Immature natural killer cell (primary cell): ENCODE results near the gene GRM6. TPM values are rescaled to one million over a fixed set of nuclear protein-coding genes. Genes with fewer than 3 reads are reported as not detected.

ENCODE experiments used
- DNase-seq, 3 donors: peaks; one replicate each; pipeline ENCODE4 v3.0.0; 2022; ENCODE audit warnings: mixed read lengths in 1 of 3
- H3K27ac Mint-ChIP-seq, 6 donors: one replicate each; pipeline ENCODE4 v1.8.0; 2020; ENCODE audit warnings: mixed read lengths in 6 of 6, mild to moderate bottlenecking in 5 of 6, inconsistent platforms in 4 of 6, moderate library complexity in 3 of 6
- H3K27me3 Mint-ChIP-seq, 3 donors: one replicate each; pipeline ENCODE4 v1.8.0; 2020 to 2021; ENCODE audit warnings: low read depth in 3 of 3, mild to moderate bottlenecking in 3 of 3, mixed read lengths in 3 of 3, moderate library complexity in 3 of 3, inconsistent platforms in 1 of 3
- H3K36me3 Mint-ChIP-seq, 3 donors: one replicate each; pipeline ENCODE4 v1.8.0; 2020; ENCODE audit warnings: mixed read lengths in 3 of 3, inconsistent platforms in 2 of 3, mild to moderate bottlenecking in 2 of 3
- H3K4me1 Mint-ChIP-seq, 2 donors: one replicate each; pipeline ENCODE4 v1.8.0; 2020; ENCODE audit warnings: inconsistent platforms in 2 of 2, mild to moderate bottlenecking in 2 of 2, mixed read lengths in 2 of 2, moderate library complexity in 1 of 2
- H3K4me3 Mint-ChIP-seq, 5 donors: one replicate each; pipeline ENCODE4 v1.8.0; 2020; ENCODE audit warnings: mild to moderate bottlenecking in 5 of 5, mixed read lengths in 5 of 5, inconsistent platforms in 3 of 5, moderate library complexity in 3 of 5
- H3K9me3 Mint-ChIP-seq, 6 donors: one replicate each; pipeline ENCODE4 v1.8.0; 2020; ENCODE audit warnings: mild to moderate bottlenecking in 6 of 6, mixed read lengths in 6 of 6, inconsistent platforms in 4 of 6, moderate library complexity in 3 of 6
- polyA plus RNA-seq, 3 donors: library from polyadenylated mRNA; unstranded; fragments of 300-500 nt; fragmentation: Illumina TruSeq; gene quantifications; one replicate each; pipeline ENCODE4 v1.2.3, GENCODE V29; 2021

GRM6 gene
- polyA plus RNA-seq, 3 donors from 2014 or later = not detected

DNA sequence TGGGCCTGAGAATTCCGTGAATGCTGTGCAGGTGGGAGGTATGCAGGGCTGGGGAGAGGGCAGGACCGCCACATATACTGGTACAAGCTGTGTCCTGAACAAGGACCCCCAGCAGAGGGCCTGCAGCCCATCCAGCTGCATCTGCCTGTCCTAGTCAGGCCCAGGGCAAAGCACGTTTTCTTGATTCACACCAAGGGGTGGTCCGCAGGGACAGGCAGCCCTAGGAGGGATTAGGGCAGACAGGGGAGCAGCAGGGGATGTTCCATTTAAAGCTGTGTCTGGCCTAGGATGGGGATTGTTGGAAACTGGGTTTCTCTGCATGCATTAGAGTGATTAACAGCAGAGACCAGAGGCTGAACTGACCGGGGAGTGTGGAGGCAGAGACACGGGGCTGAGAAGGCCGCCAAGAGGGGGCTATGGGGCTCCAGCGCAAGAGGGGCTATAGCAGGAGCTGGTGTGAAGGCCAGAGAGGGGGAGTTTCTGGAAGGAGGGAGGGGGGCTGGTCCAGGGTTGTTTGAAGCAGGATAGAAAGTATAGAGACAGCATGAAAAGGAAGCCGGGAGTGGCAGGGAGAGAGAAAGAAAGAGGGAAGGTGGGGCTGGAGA lies 2.7 kb downstream of the GRM6 start:
- no peak for DNase-seq
- Mint-ChIP-seq H3K27ac (no peak overlapping the region), H3K9me3 (peaks cover 0 to 4% (median 2%) of the 10 kb centered on the region in 6 donors), H3K4me1 (no peaks in the 10 kb centered on the region), H3K4me3 (no peak overlapping the region), H3K27me3 (peaks cover 6 to 7% (median 6%) of the 10 kb centered on the region in 3 donors), H3K36me3 (peaks cover 0 to 4% (median 0%) of the 10 kb centered on the region in 3 donors)

GRCh38 chr5:178991190-178992145 lies 3.7 kb downstream of the GRM6 start:
- Mint-ChIP-seq H3K9me3 (peaks cover 0 to 4% (median 2%) of the 10 kb centered on the region in 6 donors), H3K36me3 (peaks cover 0 to 4% (median 0%) of the 10 kb centered on the region in 3 donors), H3K4me3 (no peak overlapping the region), H3K4me1 (no peaks in the 10 kb centered on the region), H3K27me3 (peaks cover 4 to 5% (median 4%) of the 10 kb centered on the region in 3 donors), H3K27ac (no peak overlapping the region)
- DNase-seq = no peak

GRCh38 chr5:178990491-178990890 lies 4.6 kb downstream of the GRM6 start:
- Mint-ChIP-seq H3K9me3 (peaks cover 0 to 4% (median 2%) of the 10 kb centered on the region in 6 donors), H3K27me3 (peaks cover 3 to 5% (median 3%) of the 10 kb centered on the region in 3 donors), H3K27ac (no peak overlapping the region), H3K4me1 (no peaks in the 10 kb centered on the region), H3K36me3 (peaks cover 0 to 3% (median 0%) of the 10 kb centered on the region in 3 donors), H3K4me3 (no peak overlapping the region)
- DNase-seq = no peak

DNA sequence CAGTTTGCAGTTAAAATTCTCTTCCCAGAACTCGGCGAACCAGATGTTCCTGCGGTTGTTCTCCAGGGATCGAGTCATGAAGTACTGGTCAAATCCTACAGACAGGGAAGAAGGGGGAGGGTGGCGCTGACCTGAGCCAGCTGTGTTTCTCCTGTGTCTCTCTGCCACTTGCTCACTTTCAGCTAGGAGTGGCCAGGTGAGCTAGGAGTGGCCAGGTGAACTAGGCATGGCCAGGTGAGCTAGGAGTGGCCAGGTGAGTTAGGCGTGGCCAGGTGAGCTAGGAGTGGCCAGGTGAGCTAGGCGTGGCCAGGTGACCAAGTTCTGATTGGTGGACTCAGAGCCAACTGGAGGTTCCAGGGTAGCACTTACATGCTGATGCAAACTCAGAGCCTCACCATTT lies 5.8 kb downstream of the GRM6 start:
- Mint-ChIP-seq H3K4me3 (no peak overlapping the region), H3K9me3 (peaks cover 0 to 4% (median 1%) of the 10 kb centered on the region in 6 donors)
- DNase-seq = no peak

GRCh38 chr5:178988436-178989220 lies 6.5 kb downstream of the GRM6 start:
- Mint-ChIP-seq H3K4me3 (no peak overlapping the region), H3K36me3 (no peaks in the 10 kb centered on the region), H3K27me3 (peaks cover 0 to 3% (median 2%) of the 10 kb centered on the region in 3 donors), H3K4me1 (no peaks in the 10 kb centered on the region), H3K27ac (no peak overlapping the region), H3K9me3 (peaks cover 0 to 4% (median 1%) of the 10 kb centered on the region in 6 donors)
- DNase-seq = no peak

More for the DNA sequence above, 5.8 kb downstream of the GRM6 start:
- H3K27me3 Mint-ChIP-seq = peaks cover 0 to 2% (median 1%) of the 10 kb centered on the region in 3 donors
- no peak overlapping the region for H3K27ac Mint-ChIP-seq
- no peaks in the 10 kb centered on the region for H3K36me3 Mint-ChIP-seq
- no peaks in the 10 kb centered on the region for H3K4me1 Mint-ChIP-seq

- no peak for DNase-seq
- H3K4me3 Mint-ChIP-seq = no peak overlapping the region
- H3K4me1 Mint-ChIP-seq = no peaks in the 10 kb centered on the region
- H3K9me3 Mint-ChIP-seq = peaks cover 2 to 14% (median 6%) of the 10 kb centered on the region in 6 donors
- no peak overlapping the region for H3K27ac Mint-ChIP-seq
- peaks cover 0 to 2% (median 1%) of the 10 kb centered on the region in 3 donors for H3K27me3 Mint-ChIP-seq
- H3K36me3 Mint-ChIP-seq = no peaks in the 10 kb centered on the region
Observed at GRCh38 chr5:178986326-178986960, 8.7 kb downstream of the GRM6 start.

GRCh38 chr5:178984145-178985072 lies 10.7 kb downstream of the GRM6 start:
- Mint-ChIP-seq H3K27ac (no peak overlapping the region), H3K4me1 (no peaks in the 10 kb centered on the region), H3K4me3 (no peak overlapping the region)

GRCh38 chr5:178983728-178984127 lies 11.4 kb downstream of the GRM6 start:
- Mint-ChIP-seq H3K36me3 (no peaks in the 10 kb centered on the region), H3K4me3 (no peak overlapping the region), H3K9me3 (peaks cover 2 to 19% (median 10%) of the 10 kb centered on the region in 6 donors), H3K4me1 (no peaks in the 10 kb centered on the region), H3K27me3 (peaks cover 0 to 1% (median 0%) of the 10 kb centered on the region in 3 donors), H3K27ac (no peak overlapping the region)
- DNase-seq = no peak

More at GRCh38 chr5:178984145-178985072, 10.7 kb downstream of the GRM6 start:
- H3K27me3 Mint-ChIP-seq = peaks cover 0 to 1% (median 0%) of the 10 kb centered on the region in 3 donors
- H3K36me3 Mint-ChIP-seq = no peaks in the 10 kb centered on the region
- no peak for DNase-seq
- H3K9me3 Mint-ChIP-seq = peaks cover 2 to 18% (median 9%) of the 10 kb centered on the region in 6 donors

- H3K9me3 Mint-ChIP-seq = peaks cover under 1 to 25% (median 11%) of the 10 kb centered on the region in 6 donors
- DNase-seq = no peak
- H3K36me3 Mint-ChIP-seq = no peaks in the 10 kb centered on the region
- H3K27me3 Mint-ChIP-seq = peaks cover 0 to 1% (median under 1%) of the 10 kb centered on the region in 3 donors
- no peak overlapping the region for H3K27ac Mint-ChIP-seq
- H3K4me1 Mint-ChIP-seq = no peaks in the 10 kb centered on the region
- no peak overlapping the region for H3K4me3 Mint-ChIP-seq
Observed at GRCh38 chr5:178982941-178983340, 12.2 kb downstream of the GRM6 start.

- DNase-seq = no peak
- Mint-ChIP-seq H3K9me3 (peaks cover 5 to 31% (median 19%) of the 10 kb centered on the region in 6 donors), H3K36me3 (no peaks in the 10 kb centered on the region), H3K4me1 (no peaks in the 10 kb centered on the region), H3K4me3 (no peak overlapping the region), H3K27ac (no peak overlapping the region), H3K27me3 (peaks cover 0 to 2% (median 1%) of the 10 kb centered on the region in 3 donors)
Observed at GRCh38 chr5:178981381-178981780, 13.7 kb downstream of the GRM6 start.

- no peak overlapping the region for H3K4me3 Mint-ChIP-seq
- DNase-seq = no peak
- H3K27ac Mint-ChIP-seq = no peak overlapping the region
- peaks cover 43 to 86% (median 64%) of the 10 kb centered on the region in 6 donors for H3K9me3 Mint-ChIP-seq
- H3K27me3 Mint-ChIP-seq = peaks cover 0 to 5% (median 1%) of the 10 kb centered on the region in 3 donors
- H3K36me3 Mint-ChIP-seq = peaks cover 0 to 35% (median 7%) of the 10 kb centered on the region in 3 donors
- H3K4me1 Mint-ChIP-seq = no peaks in the 10 kb centered on the region
Observed at GRCh38 chr5:178965465-178966055, 29.6 kb downstream of the GRM6 start.

DNA sequence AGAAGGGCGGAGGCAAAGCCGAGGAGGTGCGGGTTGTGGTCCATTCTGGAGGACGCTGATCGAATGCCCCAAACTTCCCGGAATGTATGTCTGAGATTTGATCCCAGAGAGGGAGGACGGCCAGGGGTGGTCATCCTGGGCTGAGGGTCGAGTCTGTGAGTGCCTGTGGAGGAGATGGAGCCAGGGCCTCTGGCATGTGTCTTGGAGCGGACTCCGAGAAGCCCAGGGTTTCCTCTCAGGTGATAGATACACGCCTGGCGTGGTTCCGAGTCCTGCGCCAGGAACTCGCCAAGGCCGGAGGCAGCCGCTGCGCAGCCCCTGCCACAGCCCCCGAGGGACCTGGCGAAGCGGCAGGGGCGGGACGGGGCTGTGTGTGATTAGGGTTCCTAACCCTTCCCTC lies 53.8 kb downstream of the GRM6 start:
- no peak for DNase-seq
- no peak overlapping the region for H3K4me3 Mint-ChIP-seq
- peaks cover 28 to 82% (median 67%) of the 10 kb centered on the region in 6 donors for H3K9me3 Mint-ChIP-seq
- no peak overlapping the region for H3K27ac Mint-ChIP-seq
- no peaks in the 10 kb centered on the region for H3K4me1 Mint-ChIP-seq
- peaks cover 0 to 19% (median 12%) of the 10 kb centered on the region in 3 donors for H3K27me3 Mint-ChIP-seq
- peaks cover 8 to 21% (median 19%) of the 10 kb centered on the region in 3 donors for H3K36me3 Mint-ChIP-seq
